Activated CD4-positive, alpha-beta T cell treated with anti-CD3 and anti-CD28 coated beads for 4 hours (primary cell): ENCODE data around the gene CCDC28B.
"Not testable (repeated sequence)": the region's sequence is repeated elsewhere in the genome, so short reads cannot be mapped to it uniquely, and the experiment has no call there.

Experiments used
- DNase-seq, 2 donors: peaks; one replicate each; pipeline ENCODE4 v3.0.0-alpha.2; 2020

CCDC28B gene

GRCh38 chr1:32200226-32201010, at the start of gene CCDC28B:
CCDC28B (plus strand) TSS chr1:32200595; CDS start chr1:32201936, 1,341 bp downstream.
- peak; percentile 45 to 48 for DNase-seq

- no peak for DNase-seq
Measured at GRCh38 chr1:32150847-32151246, 49.5 kb upstream of the CCDC28B start.

GRCh38 chr1:32151319-32151787, 49.0 kb upstream of the CCDC28B start:
- no peak for DNase-seq

DNA sequence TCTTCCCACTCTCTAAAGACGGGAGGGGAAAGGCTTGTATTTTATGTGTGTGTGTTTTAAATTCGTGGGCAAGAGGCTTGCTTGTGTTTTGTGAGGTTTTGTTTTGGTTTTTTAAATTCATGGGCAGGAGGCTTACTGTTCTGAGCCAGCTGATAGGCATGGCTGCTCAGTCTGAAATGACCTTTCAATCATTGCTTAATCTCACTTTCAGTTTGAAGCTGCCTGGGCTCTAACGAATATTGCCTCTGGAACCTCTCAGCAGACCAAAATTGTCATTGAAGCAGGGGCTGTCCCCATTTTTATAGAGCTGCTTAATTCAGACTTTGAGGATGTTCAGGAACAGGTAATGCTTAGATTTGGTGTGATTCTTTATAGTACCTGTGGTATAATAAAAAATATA, 41.2 kb upstream of the CCDC28B start:
- DNase-seq = no peak

DNA sequence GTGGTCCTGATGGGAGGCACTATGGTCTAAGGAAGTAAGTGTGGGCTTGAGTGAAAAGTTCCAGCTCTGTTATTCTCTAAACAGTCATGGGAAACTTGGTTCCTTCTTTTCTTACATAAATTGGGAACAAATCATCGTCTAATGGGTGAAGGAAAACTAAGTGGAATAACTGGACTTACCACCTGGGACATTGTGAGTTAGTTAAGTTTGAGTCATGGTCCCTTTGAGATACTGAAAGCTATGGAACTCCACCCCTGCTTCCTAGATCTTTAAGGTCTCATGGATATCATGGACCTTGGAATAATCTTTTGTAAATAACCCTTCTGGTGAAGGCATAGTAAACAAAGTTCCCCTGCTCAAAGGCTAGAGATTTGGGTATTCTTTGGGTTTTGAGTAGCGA, 37.0 kb upstream of the CCDC28B start:
- no peak for DNase-seq

DNA sequence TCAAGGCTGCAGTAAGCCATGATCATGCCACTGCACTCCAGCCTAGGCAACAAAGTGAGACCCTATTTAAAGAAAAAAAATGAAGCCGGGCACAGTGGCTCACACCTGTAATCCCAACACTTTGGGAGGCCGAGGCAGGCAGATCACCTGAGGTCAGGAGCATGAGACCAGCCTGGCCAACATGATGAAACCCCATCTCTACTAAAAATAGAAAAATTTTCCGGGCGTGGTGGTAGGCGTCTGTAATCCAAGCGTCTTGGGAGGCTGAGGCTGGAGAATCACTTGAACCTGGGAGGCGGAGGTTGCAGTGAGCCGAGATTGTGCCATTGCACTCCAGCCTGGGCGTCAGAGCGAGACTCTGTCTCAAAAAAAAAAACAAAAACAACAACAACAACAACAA, 34.8 kb upstream of the CCDC28B start:
- not testable (repeated sequence) for DNase-seq

- DNase-seq = no peak
Measured at GRCh38 chr1:32170991-32171390, 29.4 kb upstream of the CCDC28B start.

DNA sequence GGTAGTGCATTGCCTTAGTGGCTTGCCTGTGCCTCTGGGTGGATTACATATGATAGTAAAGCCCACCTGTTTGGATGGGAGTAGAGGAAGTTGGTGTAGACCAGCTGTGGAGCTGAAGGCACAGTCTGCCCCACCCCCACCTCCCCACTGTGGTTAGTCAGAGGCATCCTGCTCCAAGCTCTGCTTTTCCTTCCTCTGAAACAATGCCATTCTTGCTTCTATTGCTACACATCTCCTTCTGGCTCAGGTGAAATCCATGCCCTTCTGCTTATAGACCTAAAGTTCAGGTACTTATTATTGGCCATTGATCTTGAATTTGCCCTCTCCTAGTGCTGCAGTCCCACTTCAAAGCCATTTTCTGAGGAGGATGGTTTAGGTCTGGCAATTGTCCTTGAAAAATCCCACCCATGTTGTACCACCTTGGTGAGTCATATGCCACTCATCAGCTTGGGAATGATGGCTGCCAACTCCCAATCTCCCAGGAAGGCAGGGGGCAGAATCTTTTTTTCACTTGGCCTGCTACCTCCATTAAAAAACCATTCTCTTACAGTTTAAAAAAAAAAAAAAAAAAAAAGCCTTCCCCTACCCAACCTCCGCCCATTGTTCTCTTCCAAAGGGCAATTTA, 27.7 kb upstream of the CCDC28B start:
- DNase-seq = no peak

GRCh38 chr1:32178380-32179192, 21.8 kb upstream of the CCDC28B start:
- no peak for DNase-seq

GRCh38 chr1:32179193-32179442, 21.3 kb upstream of the CCDC28B start:
- no peak for DNase-seq

DNA sequence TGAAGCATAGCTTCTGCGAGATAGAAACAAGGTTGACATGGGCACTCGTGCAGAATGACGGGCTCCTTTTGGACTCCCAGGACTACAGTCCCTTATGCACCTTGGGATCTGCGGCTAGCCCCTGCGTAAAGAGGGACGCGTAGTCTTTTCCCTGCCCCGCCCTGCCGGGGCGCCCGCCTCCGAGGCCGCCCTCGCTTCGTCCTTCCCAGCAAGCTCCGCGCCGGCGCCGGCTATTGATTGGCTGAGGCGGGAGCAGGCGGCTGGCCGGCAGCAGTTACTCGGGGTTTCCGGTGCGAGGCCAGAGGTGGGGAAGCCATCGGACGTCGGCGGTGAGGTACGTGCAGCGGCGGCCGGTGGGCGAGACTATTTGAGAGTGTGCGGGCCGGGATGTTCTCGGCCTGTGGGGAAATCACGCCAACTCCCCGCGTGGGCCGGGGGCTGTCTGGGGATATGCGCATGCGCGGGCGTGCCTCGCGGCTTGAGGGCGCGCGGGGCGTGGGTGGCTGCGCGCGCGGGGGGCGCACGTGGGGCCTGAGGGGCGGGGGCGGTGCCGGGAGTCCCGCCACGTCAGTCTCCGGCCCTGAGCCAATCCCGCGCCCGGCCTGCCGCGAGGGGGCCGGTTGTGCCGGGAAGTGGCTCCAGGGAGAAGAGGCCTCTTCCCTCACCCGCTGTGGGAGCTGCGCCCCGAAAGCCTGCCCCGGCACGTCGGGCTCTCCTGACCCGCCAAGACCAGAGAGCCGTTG, 20.8 kb upstream of the CCDC28B start, which contains the start of gene TXLNA:
Gene TXLNA (plus strand): TSS at position 233 of the 743 bp plus-strand sequence. CDS start 671 bp downstream, outside the sequence.
- peak; percentile 89 to 92 for DNase-seq

GRCh38 chr1:32180186-32181060, 20.0 kb upstream of the CCDC28B start:
- DNase-seq = peak; percentile 16 to 17

GRCh38 chr1:32181065-32181464, 19.3 kb upstream of the CCDC28B start:
- DNase-seq = no peak

DNA sequence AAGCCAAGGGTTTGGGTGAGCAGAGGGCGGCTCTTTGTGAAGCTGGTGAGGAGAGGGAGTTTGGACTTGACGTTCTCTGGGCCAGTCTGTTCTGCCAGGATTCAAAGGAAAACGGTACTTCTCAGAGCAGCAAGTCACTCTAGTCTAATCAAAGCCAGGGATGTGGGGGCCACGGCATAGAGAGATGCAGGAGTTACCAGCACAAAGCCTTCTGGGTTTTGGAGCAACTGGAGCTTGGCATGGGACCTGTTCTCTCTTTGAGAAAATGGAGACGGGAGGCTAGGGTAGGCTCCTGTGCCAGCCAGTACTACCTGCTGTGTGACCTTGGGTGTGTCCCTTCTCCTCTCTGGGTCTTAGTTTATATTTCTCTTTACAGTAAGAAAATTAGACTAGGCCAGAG, 18.8 kb upstream of the CCDC28B start:
- no peak for DNase-seq

GRCh38 chr1:32182060-32182459, 18.3 kb upstream of the CCDC28B start:
- no peak for DNase-seq

- no peak for DNase-seq
Measured at GRCh38 chr1:32184650-32185049, 15.7 kb upstream of the CCDC28B start.

GRCh38 chr1:32186077-32186476, 14.3 kb upstream of the CCDC28B start:
- no peak for DNase-seq

DNA sequence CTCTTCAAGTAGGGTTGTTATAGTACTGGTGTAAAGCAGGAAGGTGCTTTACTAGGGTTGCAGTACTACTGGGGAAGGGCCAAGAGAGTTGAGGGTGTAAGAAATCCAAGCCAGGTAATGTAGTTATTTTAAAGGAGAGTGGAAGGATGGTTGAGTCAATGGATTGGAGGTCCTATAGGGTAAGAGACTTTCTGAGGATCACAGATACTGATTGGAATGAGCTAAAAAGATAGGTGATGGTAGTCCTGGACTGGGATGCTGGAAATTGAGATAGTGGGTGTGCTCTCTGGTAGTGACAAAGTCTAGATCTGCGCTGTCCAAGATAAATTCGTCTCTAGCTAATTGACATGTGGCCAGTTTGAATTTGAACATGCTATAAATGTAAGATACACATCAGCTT, 13.9 kb upstream of the CCDC28B start:
- no peak for DNase-seq

DNA sequence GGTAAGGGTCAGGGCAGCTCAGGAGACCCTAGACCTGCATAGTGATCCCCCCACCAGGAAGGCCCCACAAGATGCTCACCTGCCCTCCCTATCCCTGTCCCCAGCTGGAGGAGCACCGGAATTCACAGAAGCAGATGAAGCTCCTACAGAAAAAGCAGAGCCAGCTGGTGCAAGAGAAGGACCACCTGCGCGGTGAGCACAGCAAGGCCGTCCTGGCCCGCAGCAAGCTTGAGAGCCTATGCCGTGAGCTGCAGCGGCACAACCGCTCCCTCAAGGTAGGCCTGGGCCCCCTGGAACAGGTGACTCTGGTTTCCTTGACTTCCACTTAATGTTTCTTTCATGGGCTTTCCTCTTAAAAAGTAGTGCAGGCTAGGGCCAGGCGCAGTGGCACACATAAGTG, 12.5 kb upstream of the CCDC28B start:
- no peak for DNase-seq

- DNase-seq = no peak
Measured at GRCh38 chr1:32192220-32192948, 8.0 kb upstream of the CCDC28B start.

GRCh38 chr1:32194984-32195383, 5.4 kb upstream of the CCDC28B start:
- no peak for DNase-seq
